HG03439 (cell line): ENCODE measurements around the gene EIPR1.

Experiments used
- ATAC-seq: cut with Tn5 transposase; IDR thresholded peaks from one replicate; pipeline ENCODE4 v1.9.1; 2021; ENCODE audit warnings: mild to moderate bottlenecking, moderate library complexity; ENCODE audit not compliant: unreplicated experiment

The EIPR1 gene

DNA sequence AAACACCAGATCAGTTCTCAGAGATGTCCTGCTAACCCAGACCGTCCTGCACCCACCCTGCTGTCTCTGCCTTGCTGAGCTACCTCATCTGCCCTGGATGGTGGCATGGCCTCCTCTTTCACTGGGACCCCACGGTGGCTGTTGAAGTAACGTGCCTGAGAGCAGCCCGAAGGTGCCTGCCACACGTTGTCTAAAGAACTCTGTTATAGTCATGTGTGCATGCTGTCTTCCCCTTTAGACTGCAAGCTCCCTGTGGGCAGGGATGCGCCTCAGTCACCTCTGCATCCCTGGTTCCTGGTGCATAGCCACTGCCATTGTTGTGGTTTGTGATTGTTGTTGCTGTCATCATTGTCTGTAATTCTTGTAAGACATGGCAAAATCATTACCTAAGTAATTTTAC, 235.9 kb downstream of the EIPR1 start:
- ATAC-seq: no peak

DNA sequence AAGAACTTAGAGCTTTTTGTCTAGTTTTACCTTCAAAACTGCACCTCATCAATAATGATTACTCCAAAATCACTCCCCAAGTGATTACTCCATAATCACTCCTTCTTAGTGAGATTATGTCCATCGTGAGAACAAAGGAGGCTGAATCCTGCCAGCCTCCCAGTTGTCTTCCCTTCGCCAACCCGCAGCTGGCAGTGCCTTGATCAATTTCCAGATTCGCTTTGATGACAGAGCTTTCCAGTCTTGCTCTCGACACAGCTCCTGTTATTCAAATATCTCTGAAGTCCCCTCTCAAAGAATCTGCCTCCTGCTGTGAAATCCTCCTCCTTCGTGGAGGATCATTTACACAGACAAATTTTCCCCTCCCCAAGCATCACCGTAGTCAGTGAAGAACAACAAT, 237.7 kb downstream of the EIPR1 start:
- ATAC-seq: no peak
